ENCODE data around the gene PRSS22. TPM values are rescaled to one million over a fixed set of nuclear protein-coding genes. Genes with fewer than 3 reads are reported as not detected.

PRSS22 gene
- total RNA-seq, 4 donors from 2014 or later, result not detected

GRCh38 chr16:2803545-2804195, 54.3 kb downstream of the PRSS22 start:
- TF ChIP-seq CTCF (IDR thresholded peaks at IDR 0.05 in 4 of 5, conservative IDR thresholded peaks at IDR 0.05 in 1 of 5), result no peak
- no peak for TF ChIP-seq POLR2A (IDR thresholded peaks at IDR 0.05)
- H3K27ac ChIP-seq, result no peak overlapping the region
- no peak for DNase-seq
- H3K27me3 ChIP-seq, result peaks cover 0 to 13% (median 0%) of the 10 kb centered on the region in 3 donors
- H3K36me3 ChIP-seq, result no peaks in the 10 kb centered on the region
- ATAC-seq, result no peak
- H3K4me3 ChIP-seq, result no peak overlapping the region
- intact Hi-C loops (cut with DNase I; ENCODE audit: low total_unique reads) (no loop called here), in situ Hi-C loops (cut with MboI; ENCODE audit: low sequenced_read_pairs in 4 of 4) (no loop called here)
- H3K4me1 ChIP-seq, result no peaks in the 10 kb centered on the region
- H3K9me3 ChIP-seq, result peaks cover 0 to 12% (median 6%) of the 10 kb centered on the region in 3 donors

Other genes with a start within 250 kb of the PRSS22 start
- 10 to 100 TPM; 13.6 to 23.8 (median 14.7) TPM for gene KCTD5, start 175.6 kb downstream of the PRSS22 start, total RNA-seq
- under 1 TPM in 2 of 4 donors, not detected in 2; 0.49 to 0.55 TPM for gene PRSS27, start 137.9 kb downstream of the PRSS22 start, total RNA-seq
- 100 to 1,000 TPM; 151 to 205 (median 164) TPM for gene SRRM2, start 105.5 kb downstream of the PRSS22 start, total RNA-seq
- gene ELOB, start 80.9 kb downstream of the PRSS22 start, total RNA-seq, result 100 to 1,000 TPM; 216 to 970 (median 375) TPM
- gene PRSS33, start 70.6 kb downstream of the PRSS22 start, total RNA-seq, result not detected
- not detected for gene PRSS41, start 59.7 kb downstream of the PRSS22 start, total RNA-seq
- gene PRSS21, start 40.9 kb downstream of the PRSS22 start, total RNA-seq, result not detected
- gene ZG16B, start 27.9 kb downstream of the PRSS22 start, total RNA-seq, result not detected
- 10 to 100 TPM; 19.5 to 54.5 (median 30.2) TPM for gene FLYWCH2, start 25.0 kb upstream of the PRSS22 start, total RNA-seq
- 10 to 100 TPM; 41.7 to 49.7 (median 44.0) TPM for gene FLYWCH1, start 53.8 kb upstream of the PRSS22 start, total RNA-seq
- not detected for gene KREMEN2, start 106.1 kb upstream of the PRSS22 start, total RNA-seq
- gene PAQR4, start 111.2 kb upstream of the PRSS22 start, total RNA-seq, result 10 to 100 TPM in 2 of 4 donors, 1 to 10 TPM in 2; 4.2 to 14.6 (median 10.2) TPM
- gene PKMYT1, start 122.3 kb upstream of the PRSS22 start, total RNA-seq, result 1 to 10 TPM in 2 of 4 donors, not detected in 2; 1.4 to 2.4 TPM
- under 1 TPM in 1 of 4 donors, not detected in 3; 0.40 TPM for gene CLDN9, start 154.8 kb upstream of the PRSS22 start, total RNA-seq
- gene CLDN6, start 160.0 kb upstream of the PRSS22 start, total RNA-seq, result under 1 TPM in 1 of 4 donors, not detected in 3; 0.55 TPM
- gene TNFRSF12A, start 162.2 kb upstream of the PRSS22 start, total RNA-seq, result 100 to 1,000 TPM in 2 of 4 donors, 10 to 100 TPM in 2; 34.0 to 161 (median 85.5) TPM
- 100 to 1,000 TPM in 1 of 4 donors, 10 to 100 TPM in 3; 41.8 to 124 (median 66.9) TPM for gene HCFC1R1, start 165.8 kb upstream of the PRSS22 start, total RNA-seq
- 10 to 100 TPM; 15.0 to 31.1 (median 21.5) TPM for gene THOC6, start 165.9 kb upstream of the PRSS22 start, total RNA-seq
- under 1 TPM in 1 of 4 donors, not detected in 3; 0.32 TPM for gene BICDL2, start 178.8 kb upstream of the PRSS22 start, total RNA-seq
- gene MMP25, start 188.4 kb upstream of the PRSS22 start, total RNA-seq, result under 1 TPM in 3 of 4 donors, not detected in 1; 0.15 to 0.75 (median 0.58) TPM
- 10 to 100 TPM; 45.4 to 79.0 (median 54.6) TPM for gene IL32, start 207.5 kb upstream of the PRSS22 start, total RNA-seq
- not detected for gene ZSCAN10, start 241.1 kb upstream of the PRSS22 start, total RNA-seq